ENCODE measurements around the gene CHCHD10. TPM values are rescaled to one million over a fixed set of nuclear protein-coding genes. Genes with fewer than 3 reads are reported as not detected.

The CHCHD10 gene
- 100 to 1,000 TPM; 190 to 191 TPM for total RNA-seq

DNA sequence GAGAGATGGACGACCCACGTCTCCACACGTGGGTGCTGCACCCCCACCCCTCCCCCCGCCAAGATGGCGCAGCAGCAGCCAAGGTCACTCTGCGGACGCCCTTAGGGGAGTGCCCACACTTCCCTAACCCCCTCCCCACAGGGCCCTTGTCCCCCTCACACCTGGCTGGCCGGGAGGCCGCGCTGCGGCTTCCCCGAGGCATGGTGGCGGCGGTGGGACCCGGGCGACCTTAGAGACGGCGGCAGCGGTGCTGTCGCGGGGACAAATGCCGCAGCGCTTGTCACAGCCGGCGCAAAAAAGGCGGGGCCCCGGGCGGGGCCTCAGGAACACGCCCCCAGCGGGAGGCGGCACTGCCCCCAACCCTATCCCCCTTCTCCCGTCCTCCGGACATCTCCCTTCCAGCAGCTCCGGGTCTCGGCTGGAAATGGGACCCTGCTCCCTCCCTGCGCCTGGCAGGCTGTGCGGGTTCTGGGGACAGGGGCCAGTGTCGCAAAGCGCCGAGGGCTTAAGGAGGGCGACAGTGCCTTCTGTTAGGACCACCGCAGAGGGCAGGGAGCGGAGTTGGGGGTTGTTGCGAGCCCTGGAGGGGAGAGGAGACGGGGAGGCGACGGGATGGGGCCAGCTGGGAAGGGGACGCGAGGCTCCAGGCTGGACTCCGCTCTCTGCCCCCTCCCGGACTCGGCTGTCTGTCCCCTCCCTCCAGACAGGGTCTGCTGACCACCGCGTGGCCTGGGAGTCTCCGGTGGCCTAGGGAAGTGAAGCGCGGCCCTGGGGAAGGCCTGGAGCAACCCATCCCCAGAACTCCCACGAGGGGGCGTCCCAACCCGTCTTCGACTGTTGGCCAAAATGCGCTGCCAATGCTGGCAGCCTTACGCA is at the start of gene CHCHD10:
Gene CHCHD10 (minus strand): TSS at position 300 of the 876 bp plus-strand sequence. CDS start 98 bp downstream, at position 202.
- peak within 1 kb of the TSS; percentile 59 for H3K27ac Mint-ChIP-seq
- no peaks in the 10 kb centered on the region for H3K9me3 Mint-ChIP-seq
- peak within 1 kb of the TSS; percentile 77 for H3K4me3 Mint-ChIP-seq
- intact Hi-C loops (cut with micrococcal nuclease): loop anchor here (2.0 kb wide), 2 partner anchors 15 to 225 kb away; no protein-coding TSS in a partner anchor
- H3K27me3 Mint-ChIP-seq (ENCODE audit: low read depth): no peaks in the 10 kb centered on the region
- peaks cover 13% of the 10 kb centered on the region for H3K36me3 Mint-ChIP-seq (ENCODE audit: low read depth)
- DNase-seq: peak; percentile 79
- CTCF ChIA-PET: interaction anchor here (0.7 to 2.7 kb wide), 4 partner anchors 19 to 117 kb away, joined by 3 to 19 read pairs (median 8); partner anchors contain the start of gene SMARCB1
- peaks cover 43% of the 10 kb centered on the region for H3K4me1 Mint-ChIP-seq (ENCODE audit: low read depth)

DNA sequence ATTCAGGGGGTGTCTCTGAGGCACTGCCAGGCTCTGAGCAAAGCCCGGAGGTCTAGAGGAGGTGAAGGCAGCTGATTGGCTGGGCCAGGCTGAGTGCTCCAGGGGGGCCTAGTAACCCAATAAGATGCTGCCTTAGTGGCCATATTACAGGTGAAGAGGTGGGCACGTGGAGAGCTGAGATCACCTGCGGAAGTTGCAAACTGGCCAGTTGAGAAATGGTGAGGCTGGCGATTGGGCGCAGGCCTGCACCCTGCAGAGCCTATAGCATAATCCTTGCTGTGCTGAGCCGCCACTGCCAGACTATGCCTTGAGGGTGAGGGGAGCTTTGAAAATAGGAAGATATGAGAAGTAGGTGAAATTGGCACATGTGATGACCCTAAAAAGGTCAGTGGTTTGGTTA is 49.4 kb upstream of the CHCHD10 start:
- H3K4me3 Mint-ChIP-seq: no peak overlapping the region
- CTCF ChIA-PET: no interaction called here
- intact Hi-C loops (cut with micrococcal nuclease): no loop called here
- H3K4me1 Mint-ChIP-seq (ENCODE audit: low read depth): peaks cover 1% of the 10 kb centered on the region
- DNase-seq: no peak
- H3K27me3 Mint-ChIP-seq (ENCODE audit: low read depth): no peaks in the 10 kb centered on the region
- no peak overlapping the region for H3K27ac Mint-ChIP-seq
- peaks cover 27% of the 10 kb centered on the region for H3K36me3 Mint-ChIP-seq (ENCODE audit: low read depth)
- no peaks in the 10 kb centered on the region for H3K9me3 Mint-ChIP-seq

DNA sequence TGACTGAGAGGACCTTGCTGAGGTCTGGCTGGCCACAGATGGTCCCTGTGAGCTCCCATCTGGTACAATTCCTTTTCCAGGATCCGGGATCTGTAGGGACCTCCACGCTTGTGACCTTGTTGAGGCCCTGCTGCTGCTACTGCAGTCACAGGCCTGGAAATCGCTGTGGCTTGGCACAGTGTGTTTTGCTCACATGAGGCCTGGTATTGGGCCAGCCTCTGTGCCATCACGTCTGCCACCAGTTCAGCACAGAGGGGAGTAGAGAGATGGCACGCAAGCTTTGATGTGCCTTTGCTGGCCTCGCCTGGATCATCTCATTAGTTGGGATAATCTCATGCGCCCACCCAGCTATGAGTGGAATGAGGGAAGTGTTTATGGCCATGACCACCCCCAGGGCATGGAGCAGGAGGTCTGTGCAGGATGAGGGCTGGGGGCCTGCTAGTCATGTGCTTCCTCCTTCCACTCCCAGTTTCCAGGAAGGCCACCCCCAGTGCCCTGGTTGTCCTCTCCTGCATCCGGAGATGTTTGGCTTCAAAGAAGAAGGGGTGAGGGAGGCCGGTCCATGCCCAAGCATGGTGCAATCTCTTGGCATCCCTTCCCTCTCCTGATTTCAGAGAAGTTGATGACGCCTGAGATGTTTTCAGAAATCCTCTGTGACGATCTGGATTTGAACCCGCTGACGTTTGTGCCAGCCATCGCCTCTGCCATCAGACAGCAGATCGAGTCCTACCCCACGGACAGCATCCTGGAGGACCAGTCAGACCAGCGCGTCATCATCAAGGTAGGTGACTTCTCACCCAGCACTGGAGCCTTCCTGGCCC is 48.6 kb upstream of the CHCHD10 start:
- Mint-ChIP-seq H3K27me3 (ENCODE audit: low read depth) (no peaks in the 10 kb centered on the region), H3K27ac (no peak overlapping the region), H3K4me3 (no peak overlapping the region), H3K9me3 (no peaks in the 10 kb centered on the region), H3K4me1 (ENCODE audit: low read depth) (peaks cover 1% of the 10 kb centered on the region), H3K36me3 (ENCODE audit: low read depth) (peaks cover 30% of the 10 kb centered on the region)
- DNase-seq: no peak
- intact Hi-C loops (cut with micrococcal nuclease): no loop called here
- CTCF ChIA-PET: no interaction called here

DNA sequence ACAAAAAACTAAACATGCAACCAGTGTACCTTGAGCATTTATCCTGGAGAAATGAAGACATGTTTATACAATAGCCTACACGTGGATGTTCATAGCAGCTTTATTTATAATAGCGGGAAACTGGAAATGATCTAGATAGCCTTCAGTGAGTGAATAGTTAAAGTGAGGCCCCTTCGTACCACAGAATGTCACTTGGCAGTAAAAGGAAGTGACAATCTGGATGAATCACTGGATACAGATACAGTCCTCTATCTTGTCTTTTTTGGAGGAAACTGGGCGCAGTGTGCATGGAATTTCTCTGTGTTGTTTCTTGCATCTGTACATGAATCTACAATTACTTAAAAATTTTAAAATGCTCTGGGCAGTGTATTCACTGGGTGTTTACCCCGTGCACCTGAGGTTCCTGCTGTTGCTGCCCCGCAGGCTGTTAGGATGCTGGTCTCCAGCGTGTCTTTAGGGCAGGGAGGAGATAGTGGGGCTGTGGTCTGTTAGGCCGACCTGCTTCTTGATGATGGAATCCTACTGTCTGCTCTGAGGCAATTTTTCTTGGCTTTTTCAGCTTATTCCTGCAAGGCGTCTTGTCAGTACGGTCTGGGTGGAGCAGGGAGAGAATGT is 47.9 kb upstream of the CHCHD10 start:
- peaks cover 28% of the 10 kb centered on the region for H3K36me3 Mint-ChIP-seq (ENCODE audit: low read depth)
- CTCF ChIA-PET: no interaction called here
- H3K9me3 Mint-ChIP-seq: no peaks in the 10 kb centered on the region
- no peak overlapping the region for H3K4me3 Mint-ChIP-seq
- H3K27ac Mint-ChIP-seq: no peak overlapping the region
- intact Hi-C loops (cut with micrococcal nuclease): no loop called here
- peaks cover 1% of the 10 kb centered on the region for H3K4me1 Mint-ChIP-seq (ENCODE audit: low read depth)
- H3K27me3 Mint-ChIP-seq (ENCODE audit: low read depth): no peaks in the 10 kb centered on the region
- no peak for DNase-seq

DNA sequence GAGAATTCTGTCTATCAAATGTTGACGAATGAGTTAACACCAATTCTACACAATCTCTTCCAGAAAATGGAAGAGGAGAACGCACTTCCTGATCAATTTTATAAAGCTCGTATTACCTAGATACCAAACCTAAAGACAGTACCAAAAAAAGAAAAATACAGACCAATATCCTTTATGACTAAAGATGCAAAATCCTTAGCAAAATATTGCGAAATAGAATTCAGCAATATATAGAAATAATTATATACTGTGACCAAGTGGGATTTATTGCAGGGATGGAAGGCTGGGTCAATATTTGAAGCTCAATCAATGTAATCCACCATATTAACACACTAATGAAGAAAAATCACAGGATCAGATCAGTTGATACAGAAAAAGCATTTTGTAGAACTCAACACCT is 44.6 kb upstream of the CHCHD10 start:
- Mint-ChIP-seq H3K9me3 (no peaks in the 10 kb centered on the region), H3K4me1 (ENCODE audit: low read depth) (peaks cover 1% of the 10 kb centered on the region), H3K36me3 (ENCODE audit: low read depth) (peaks cover 21% of the 10 kb centered on the region), H3K27ac (no peak overlapping the region), H3K27me3 (ENCODE audit: low read depth) (no peaks in the 10 kb centered on the region), H3K4me3 (no peak overlapping the region)
- no peak for DNase-seq
- CTCF ChIA-PET: interaction anchor here (0.5 kb wide), 1 partner anchor 17 kb away, joined by 5 read pairs; no protein-coding TSS in a partner anchor
- intact Hi-C loops (cut with micrococcal nuclease): no loop called here

DNA sequence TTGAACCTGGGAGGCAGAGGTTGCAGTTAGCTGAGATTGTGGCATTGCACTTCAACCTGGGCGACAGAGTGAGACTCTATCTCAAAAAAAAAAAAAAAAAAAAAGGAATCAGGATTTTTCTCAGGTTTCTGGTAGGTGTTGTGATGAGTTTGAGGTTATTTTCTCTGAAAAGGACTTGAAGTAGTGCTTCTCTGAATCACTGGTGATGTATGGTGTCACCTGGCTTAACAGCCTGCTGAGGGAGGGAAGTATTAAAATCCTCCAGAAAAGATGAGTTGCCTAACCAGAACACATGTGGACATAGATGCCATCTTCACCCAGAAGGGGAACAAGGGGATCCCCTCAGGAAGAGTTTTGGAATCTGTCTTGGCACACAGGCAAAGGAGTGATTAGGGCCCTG is 39.1 kb upstream of the CHCHD10 start:
- Mint-ChIP-seq H3K4me1 (ENCODE audit: low read depth) (no peaks in the 10 kb centered on the region), H3K4me3 (no peak overlapping the region), H3K9me3 (no peaks in the 10 kb centered on the region), H3K27ac (no peak overlapping the region), H3K27me3 (ENCODE audit: low read depth) (no peaks in the 10 kb centered on the region), H3K36me3 (ENCODE audit: low read depth) (peaks cover 31% of the 10 kb centered on the region)
- intact Hi-C loops (cut with micrococcal nuclease): no loop called here
- DNase-seq: no peak
- CTCF ChIA-PET: no interaction called here

DNA sequence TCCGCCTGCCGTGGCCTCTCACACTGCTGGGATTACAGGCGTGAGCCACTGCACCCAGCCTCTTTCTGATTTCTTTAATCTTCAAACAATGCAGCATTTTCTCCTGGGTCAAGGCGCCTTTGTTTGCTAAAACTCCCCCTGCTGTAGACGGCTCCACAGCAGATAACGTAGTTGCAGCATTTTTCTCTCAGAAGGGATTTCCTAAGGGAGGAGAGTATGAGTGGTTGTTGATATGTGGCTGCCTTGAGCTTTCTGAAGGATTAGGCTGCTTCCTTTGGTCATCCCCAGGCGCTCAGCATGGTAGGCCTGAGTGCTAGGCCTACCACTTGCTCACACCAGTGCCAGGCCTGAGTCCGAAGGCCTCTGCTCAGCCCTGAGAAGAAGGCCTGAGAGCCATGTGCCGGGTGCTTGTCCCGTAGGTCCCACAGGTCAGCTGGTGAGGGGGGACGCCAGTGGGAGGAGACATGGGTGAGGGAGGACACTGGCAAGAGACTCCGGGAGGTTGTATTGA is 37.1 kb upstream of the CHCHD10 start:
- no peak for DNase-seq
- Mint-ChIP-seq H3K27me3 (ENCODE audit: low read depth) (no peaks in the 10 kb centered on the region), H3K36me3 (ENCODE audit: low read depth) (peaks cover 36% of the 10 kb centered on the region), H3K27ac (peak overlapping the region; percentile 56), H3K4me1 (ENCODE audit: low read depth) (no peaks in the 10 kb centered on the region), H3K4me3 (no peak overlapping the region), H3K9me3 (no peaks in the 10 kb centered on the region)
- CTCF ChIA-PET: interaction anchor here (0.6 kb wide), 2 partner anchors 17 to 199 kb away, joined by 3 read pairs; no protein-coding TSS in a partner anchor
- intact Hi-C loops (cut with micrococcal nuclease): no loop called here

DNA sequence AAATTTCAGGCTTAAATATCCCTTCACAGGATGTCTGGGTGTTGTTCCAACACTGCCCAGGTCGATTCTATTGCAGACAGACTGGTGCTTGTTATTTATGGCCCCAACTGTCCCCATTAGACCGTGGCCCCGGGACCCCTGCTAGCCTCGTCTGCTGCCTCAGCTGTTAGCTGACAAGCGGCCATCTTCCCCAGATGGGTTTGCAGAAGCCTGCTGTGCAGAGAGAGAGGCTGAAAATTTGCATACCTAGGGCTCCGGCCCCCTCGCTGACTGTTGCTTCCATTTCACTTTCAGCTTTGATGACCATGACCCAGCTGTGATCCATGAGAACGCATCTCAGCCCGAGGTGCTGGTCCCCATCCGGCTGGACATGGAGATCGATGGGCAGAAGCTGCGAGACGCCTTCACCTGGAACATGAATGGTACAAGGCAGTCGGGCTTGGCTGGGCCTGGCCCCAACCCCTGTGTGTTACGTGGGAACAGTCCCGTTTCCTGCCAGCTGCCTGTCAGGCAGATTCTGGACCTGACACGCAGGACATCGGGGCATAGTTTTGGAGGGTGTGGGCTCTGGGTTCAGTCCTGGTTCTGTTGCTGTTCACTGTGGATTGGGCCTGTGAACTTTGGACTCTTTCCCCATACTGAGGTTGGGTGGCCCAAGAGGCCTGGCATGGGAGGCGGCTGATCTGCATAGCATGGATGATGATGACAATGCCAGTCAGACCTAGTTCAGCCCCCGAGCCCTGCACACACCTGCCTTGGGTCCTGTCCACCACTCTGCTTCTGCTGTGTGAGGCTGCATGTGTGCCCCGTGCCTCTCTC is 35.4 kb upstream of the CHCHD10 start:
- no peak overlapping the region for H3K27ac Mint-ChIP-seq
- intact Hi-C loops (cut with micrococcal nuclease): no loop called here
- no peak for DNase-seq
- H3K9me3 Mint-ChIP-seq: no peaks in the 10 kb centered on the region
- CTCF ChIA-PET: interaction anchor here (1.0 kb wide), 1 partner anchor 33 kb away, joined by 3 read pairs; no protein-coding TSS in a partner anchor
- H3K4me1 Mint-ChIP-seq (ENCODE audit: low read depth): no peaks in the 10 kb centered on the region
- no peaks in the 10 kb centered on the region for H3K27me3 Mint-ChIP-seq (ENCODE audit: low read depth)
- H3K36me3 Mint-ChIP-seq (ENCODE audit: low read depth): peaks cover 40% of the 10 kb centered on the region
- no peak overlapping the region for H3K4me3 Mint-ChIP-seq

DNA sequence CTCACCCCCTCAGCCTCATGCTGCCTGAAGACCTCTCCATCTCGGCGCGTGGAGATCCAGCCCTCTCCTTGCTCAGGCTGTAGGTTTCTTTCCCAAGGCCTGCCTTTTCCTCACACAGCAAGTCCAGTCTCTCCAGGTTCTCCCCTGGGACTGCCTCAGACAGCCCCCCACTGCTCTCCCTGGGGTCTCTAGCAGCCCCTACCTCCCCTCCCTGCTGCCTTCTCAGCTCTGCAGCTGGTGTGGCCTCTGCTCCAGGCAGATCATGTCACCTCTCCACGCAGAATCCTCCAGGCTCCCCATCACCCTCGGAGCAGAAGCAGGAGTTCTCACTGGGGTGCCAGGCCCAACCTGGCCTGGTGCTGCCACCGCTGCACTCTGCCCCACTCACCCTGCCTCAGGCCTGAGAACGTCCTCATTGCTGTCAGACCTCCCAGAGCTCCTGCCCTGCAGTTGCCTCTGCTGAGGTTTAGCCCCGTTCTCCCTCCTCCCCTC is 34.2 kb upstream of the CHCHD10 start:
- peaks cover 42% of the 10 kb centered on the region for H3K36me3 Mint-ChIP-seq (ENCODE audit: low read depth)
- H3K9me3 Mint-ChIP-seq: no peaks in the 10 kb centered on the region
- DNase-seq: no peak
- intact Hi-C loops (cut with micrococcal nuclease): no loop called here
- no peak overlapping the region for H3K27ac Mint-ChIP-seq
- H3K27me3 Mint-ChIP-seq (ENCODE audit: low read depth): no peaks in the 10 kb centered on the region
- CTCF ChIA-PET: interaction anchor here (1.0 kb wide), 1 partner anchor 35 kb away, joined by 3 read pairs; no protein-coding TSS in a partner anchor
- H3K4me1 Mint-ChIP-seq (ENCODE audit: low read depth): no peaks in the 10 kb centered on the region
- H3K4me3 Mint-ChIP-seq: no peak overlapping the region

DNA sequence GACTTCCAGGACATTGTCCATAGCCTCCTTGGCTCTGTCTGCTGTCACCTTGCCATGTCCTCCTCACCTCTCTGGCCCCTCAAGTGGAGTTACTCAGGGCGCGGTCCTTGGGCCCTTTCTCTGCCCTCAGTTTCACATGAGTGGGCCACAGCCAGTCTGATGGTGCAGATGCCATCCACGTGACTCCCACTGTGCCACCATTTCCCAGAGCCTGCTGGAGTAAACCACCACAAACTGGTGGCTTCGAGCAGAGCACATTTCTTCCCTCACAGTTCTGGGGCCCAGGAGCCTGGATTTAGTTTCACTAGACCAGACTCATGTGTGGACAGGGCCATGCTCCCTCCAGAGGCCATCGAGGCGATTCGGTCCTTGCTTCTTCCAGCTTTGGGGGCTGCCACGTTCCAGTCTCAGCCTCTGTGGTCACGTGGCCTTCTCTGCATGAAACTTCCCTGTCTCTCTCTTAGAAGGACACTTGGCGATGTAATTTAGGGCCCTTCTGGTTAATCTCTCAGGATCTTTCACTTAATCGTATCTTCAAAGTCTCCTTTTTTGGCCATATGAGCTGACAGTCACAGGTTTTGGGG is 33.6 kb upstream of the CHCHD10 start:
- Mint-ChIP-seq H3K9me3 (no peaks in the 10 kb centered on the region), H3K27me3 (ENCODE audit: low read depth) (no peaks in the 10 kb centered on the region), H3K4me3 (no peak overlapping the region), H3K36me3 (ENCODE audit: low read depth) (peaks cover 45% of the 10 kb centered on the region), H3K4me1 (ENCODE audit: low read depth) (no peaks in the 10 kb centered on the region), H3K27ac (no peak overlapping the region)
- intact Hi-C loops (cut with micrococcal nuclease): no loop called here
- CTCF ChIA-PET: no interaction called here
- DNase-seq: no peak

All from activated naive CD4-positive, alpha-beta T cell treated with anti-CD3 and anti-CD28 coated beads for 36 hours (primary cell).